Measurements from ENCODE around the gene TXNRD2.
"Not testable (repeated sequence)": the region's sequence is repeated elsewhere in the genome, so short reads cannot be mapped to it uniquely, and the experiment has no call there.

TXNRD2 gene

DNA sequence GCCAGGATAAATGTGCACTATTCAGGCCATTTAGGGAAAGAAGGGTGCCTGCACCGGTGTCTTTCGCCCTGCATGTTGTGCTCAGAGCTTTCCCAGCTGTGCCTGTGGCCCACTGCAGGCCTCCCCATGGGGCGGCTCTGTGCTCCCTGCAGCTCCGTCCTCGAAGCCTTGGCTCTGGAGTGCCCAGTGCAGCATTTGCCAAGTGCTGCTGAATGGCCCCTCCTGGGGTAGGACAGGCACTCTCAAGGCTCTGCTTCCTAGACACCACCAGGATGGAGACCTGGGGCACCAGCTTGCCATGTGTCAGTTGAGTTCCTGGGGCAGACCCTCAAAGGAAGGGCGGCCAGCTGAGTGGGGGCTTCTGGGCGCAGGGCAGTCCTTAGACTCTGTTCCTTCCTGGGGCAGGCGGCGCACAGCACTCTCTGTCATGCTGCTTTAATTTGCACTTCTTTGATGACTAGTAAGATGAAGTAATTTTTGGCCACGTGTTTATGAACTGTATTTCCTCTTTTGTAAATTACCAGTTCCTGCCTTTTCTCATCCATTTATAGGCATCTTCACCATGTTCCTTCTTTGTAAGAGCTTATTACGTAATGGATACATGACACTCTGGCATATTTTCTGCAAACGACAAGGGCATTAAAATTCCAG is 54.9 kb downstream of the TXNRD2 start:
- peaks cover under 1% of the 10 kb centered on the region; the same call in 1 of the 2 replicates for H3K27me3 ChIP-seq (ENCODE audit: control insufficient read depth, insufficient read depth, low read length)
- no peaks in the 10 kb centered on the region for H3K9me3 ChIP-seq (ENCODE audit: control insufficient read depth, insufficient read depth, low read depth, low read length)
- H3K4me3 ChIP-seq (ENCODE audit: low read depth, low read length): no peak overlapping the region
- no peaks in the 10 kb centered on the region for H3K36me3 ChIP-seq (ENCODE audit: control insufficient read depth, insufficient read depth, low read length)
- H3K9ac ChIP-seq (ENCODE audit: low read length): no peak overlapping the region
- H3K27ac ChIP-seq (ENCODE audit: low read depth, low read length): no peak overlapping the region
- peaks cover 31% of the 10 kb centered on the region for H3K4me1 ChIP-seq (ENCODE audit: control insufficient read depth, insufficient read depth, low read length)

DNA sequence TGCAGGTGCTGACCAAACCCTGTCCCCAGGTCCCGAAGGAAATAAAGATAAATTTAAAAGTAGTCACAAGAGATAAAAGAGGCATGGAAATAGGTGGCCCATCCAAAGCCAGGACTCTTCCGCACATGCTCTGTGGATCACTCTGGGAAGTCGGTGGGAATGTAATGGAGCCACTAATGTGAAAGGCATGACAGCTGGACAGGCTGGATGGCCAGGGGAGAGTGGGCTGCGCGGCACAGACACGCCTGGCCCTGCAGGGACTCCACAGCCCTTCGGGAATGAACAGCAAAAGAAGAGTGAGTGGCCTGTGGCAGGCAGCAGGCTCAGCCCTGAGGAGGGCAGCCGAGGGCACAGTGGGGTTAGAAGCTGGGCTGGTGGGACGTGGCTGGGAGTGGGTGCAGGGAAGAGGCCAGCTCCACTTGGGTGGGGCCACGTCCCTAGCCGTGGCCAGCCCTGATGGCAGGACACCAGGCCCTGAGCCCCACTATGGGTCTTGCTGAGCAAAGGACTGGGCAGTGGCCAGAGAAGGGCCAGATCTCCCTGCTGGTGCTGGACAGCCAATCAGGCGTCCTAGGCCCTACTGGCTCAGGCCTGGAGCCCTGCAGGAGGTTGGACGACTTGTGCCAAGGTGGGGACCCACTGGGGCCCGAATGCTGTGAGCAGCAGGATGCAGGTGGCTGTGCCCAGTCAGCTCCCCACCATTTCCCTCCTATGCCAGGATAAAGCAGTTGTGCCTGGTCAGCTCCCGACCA is 55.6 kb downstream of the TXNRD2 start:
- Histone ChIP-seq H3K36me3 (ENCODE audit: control insufficient read depth, insufficient read depth, low read length) (no peaks in the 10 kb centered on the region), H3K4me1 (ENCODE audit: control insufficient read depth, insufficient read depth, low read length) (peaks cover 28% of the 10 kb centered on the region), H3K27me3 (ENCODE audit: control insufficient read depth, insufficient read depth, low read length) (no peaks in the 10 kb centered on the region), H3K27ac (ENCODE audit: low read depth, low read length) (no peak overlapping the region), H3K9ac (ENCODE audit: low read length) (no peak overlapping the region), H3K9me3 (ENCODE audit: control insufficient read depth, insufficient read depth, low read depth, low read length) (no peaks in the 10 kb centered on the region), H3K4me3 (ENCODE audit: low read depth, low read length) (no peak overlapping the region)

DNA sequence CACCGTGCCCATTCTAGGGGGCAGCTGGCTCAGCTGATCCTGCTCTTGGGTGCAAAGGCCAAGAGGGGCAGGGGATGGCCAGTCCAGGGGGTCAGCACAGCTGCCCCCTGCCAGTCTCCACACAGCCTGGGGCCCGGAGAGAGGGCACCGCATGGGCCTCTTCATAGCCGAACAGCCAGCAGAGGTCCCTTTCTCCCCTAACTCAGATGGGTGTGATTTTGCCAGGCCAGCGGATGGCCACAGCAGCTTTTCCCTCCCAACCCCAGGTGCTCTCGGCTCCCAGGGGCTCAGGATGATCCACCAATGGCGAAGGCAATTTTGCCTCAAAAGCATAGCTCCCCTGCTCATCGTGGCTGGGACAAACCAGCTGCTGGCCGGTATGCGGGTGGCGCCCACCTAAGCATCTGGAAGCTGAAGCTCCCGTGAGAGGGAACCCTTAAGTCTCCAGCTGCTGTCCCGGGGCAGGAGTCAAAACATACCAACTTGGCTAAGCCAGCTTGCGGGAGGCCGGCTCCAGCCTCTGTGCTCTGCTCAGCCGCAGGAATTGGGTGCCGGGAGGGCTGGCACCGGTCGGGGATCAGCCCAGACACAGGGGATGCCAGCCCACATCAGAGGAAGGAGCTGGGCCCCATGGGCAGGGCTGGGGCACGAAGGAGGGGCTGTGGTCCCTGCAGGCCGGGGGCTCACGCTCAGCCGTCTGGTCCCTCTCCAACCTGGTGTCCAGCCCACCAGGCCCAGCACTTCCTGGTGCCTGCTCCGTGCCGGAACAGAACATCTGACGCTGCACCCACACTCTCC is 56.5 kb downstream of the TXNRD2 start:
- H3K9ac ChIP-seq (ENCODE audit: low read length): no peak overlapping the region
- H3K4me1 ChIP-seq (ENCODE audit: control insufficient read depth, insufficient read depth, low read length): peaks cover 28% of the 10 kb centered on the region
- H3K36me3 ChIP-seq (ENCODE audit: control insufficient read depth, insufficient read depth, low read length): no peaks in the 10 kb centered on the region
- no peak overlapping the region for H3K27ac ChIP-seq (ENCODE audit: low read depth, low read length)
- H3K4me3 ChIP-seq (ENCODE audit: low read depth, low read length): no peak overlapping the region
- no peaks in the 10 kb centered on the region for H3K27me3 ChIP-seq (ENCODE audit: control insufficient read depth, insufficient read depth, low read length)
- H3K9me3 ChIP-seq (ENCODE audit: control insufficient read depth, insufficient read depth, low read depth, low read length): no peaks in the 10 kb centered on the region

DNA sequence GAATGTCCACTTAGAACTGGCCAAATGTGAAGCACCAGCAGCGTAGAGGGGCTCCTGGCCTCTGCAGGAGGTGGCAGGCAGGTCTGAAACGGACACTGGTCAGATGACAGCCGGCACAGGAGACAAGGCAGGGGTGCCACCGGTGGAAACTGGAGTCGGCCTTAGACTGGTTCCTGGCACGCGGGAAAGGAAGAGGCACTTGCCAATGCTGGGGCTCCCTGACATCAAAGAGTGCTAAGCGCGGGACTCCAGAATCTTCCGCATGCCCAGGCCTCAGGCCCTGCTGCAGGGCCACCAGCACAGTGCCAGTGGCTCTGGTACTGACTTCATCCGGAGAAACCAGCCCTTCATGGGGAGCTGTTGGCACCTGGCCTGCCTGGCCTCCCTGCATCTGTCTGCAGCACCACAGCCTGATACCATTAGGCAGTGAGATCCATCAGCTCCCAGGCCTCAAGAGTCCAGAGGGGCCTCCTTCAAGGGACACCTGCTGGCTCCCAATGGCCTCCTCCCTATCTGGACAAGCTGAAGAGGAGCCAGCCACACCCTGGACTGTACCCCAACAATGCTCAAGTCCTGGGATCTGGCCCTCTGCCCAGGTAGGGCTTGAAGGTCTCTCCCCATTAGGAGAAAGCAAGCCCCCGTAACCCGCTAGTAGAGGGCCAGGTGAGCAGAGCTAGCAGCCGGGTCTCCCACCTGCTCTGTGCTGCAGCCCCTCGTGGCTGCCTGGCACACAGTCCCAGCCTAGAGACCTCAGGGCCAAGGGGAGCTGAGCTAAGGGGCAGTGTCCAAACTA is 57.3 kb downstream of the TXNRD2 start:
- Histone ChIP-seq H3K4me1 (ENCODE audit: control insufficient read depth, insufficient read depth, low read length) (peaks cover 35% of the 10 kb centered on the region), H3K27ac (ENCODE audit: low read depth, low read length) (no peak overlapping the region), H3K4me3 (ENCODE audit: low read depth, low read length) (no peak overlapping the region), H3K36me3 (ENCODE audit: control insufficient read depth, insufficient read depth, low read length) (no peaks in the 10 kb centered on the region), H3K27me3 (ENCODE audit: control insufficient read depth, insufficient read depth, low read length) (no peaks in the 10 kb centered on the region), H3K9ac (ENCODE audit: low read length) (no peak overlapping the region), H3K9me3 (ENCODE audit: control insufficient read depth, insufficient read depth, low read depth, low read length) (no peaks in the 10 kb centered on the region)

DNA sequence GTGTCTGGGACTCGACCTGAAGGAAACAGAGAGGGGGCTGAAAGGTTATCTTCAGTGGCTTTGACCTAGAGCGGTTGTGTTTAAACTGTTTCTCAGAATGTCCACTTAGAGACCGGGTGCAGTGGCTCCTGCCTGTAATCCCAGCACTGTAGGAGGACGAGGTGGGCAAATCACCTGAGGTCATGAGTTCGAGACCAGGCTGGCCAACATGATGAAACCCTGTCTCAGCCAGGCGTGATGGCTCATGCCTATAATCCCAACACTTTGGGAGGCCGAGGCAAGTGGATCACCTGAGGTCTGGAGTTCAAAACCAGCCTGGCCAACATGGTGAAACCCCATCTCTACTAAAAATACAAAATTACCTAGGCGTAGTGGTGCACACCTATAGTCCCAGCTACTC is 58.2 kb downstream of the TXNRD2 start:
- not testable (repeated sequence) for H3K4me3 ChIP-seq (ENCODE audit: low read depth, low read length); H3K36me3 ChIP-seq (ENCODE audit: control insufficient read depth, insufficient read depth, low read length); H3K9ac ChIP-seq (ENCODE audit: low read length); H3K9me3 ChIP-seq (ENCODE audit: control insufficient read depth, insufficient read depth, low read depth, low read length); H3K27me3 ChIP-seq (ENCODE audit: control insufficient read depth, insufficient read depth, low read length)
- H3K27ac ChIP-seq (ENCODE audit: low read depth, low read length): 0 out of 2 replicates have a peak overlapping the region, but pooled peaks have one; percentile 92
- peaks cover 40% of the 10 kb centered on the region for H3K4me1 ChIP-seq (ENCODE audit: control insufficient read depth, insufficient read depth, low read length)

DNA sequence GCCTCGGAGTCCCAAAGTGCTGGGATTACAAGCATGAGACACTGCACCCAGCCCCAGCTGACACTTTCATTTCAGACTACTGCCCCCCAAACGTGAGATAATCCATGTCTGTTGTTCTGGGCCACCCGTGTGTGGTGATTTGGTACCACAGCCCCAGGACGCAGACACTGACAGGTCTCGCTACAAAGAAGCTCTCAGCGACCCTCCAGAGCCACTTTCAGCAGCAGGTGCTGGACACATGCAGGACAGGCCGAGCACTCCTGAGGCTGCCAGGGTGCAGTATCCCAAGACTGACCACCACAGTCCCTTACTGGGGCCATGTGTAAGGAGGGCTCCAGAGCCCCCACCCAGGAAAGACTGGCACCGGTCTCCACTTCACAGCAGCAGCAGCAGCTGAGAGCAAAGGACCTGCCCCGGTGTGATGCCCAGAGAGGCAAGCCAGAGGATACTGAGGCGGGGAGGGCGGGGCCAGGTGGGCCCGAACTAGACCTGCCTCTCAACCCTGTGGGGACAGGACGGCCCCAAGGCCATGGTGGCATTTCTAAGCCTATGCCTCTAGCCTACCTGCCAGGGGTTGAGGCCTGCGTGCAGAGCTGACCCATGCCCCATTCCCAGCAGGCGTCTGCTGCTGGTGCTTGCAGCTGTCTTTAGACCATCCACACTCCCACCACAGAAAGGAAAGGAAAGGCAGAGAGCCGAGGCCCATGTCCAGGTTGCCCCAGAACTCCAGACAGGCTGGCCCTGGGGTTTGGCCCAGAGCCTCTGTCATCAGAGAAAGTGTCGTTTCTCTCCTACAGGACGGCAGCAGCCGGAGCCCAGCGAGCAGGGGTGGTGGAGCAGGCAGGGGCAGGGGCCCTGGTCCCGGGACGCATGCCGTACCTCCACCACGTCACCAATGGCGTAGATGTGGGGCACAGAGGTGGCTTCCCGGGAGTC is 58.9 kb downstream of the TXNRD2 start:
- peaks cover 3% of the 10 kb centered on the region; the same call in 1 of the 2 replicates for H3K36me3 ChIP-seq (ENCODE audit: control insufficient read depth, insufficient read depth, low read length)
- no peak overlapping the region for H3K4me3 ChIP-seq (ENCODE audit: low read depth, low read length)
- H3K9ac ChIP-seq (ENCODE audit: low read length): peak overlapping the region; percentile 92
- H3K4me1 ChIP-seq (ENCODE audit: control insufficient read depth, insufficient read depth, low read length): peaks cover 40% of the 10 kb centered on the region
- H3K27ac ChIP-seq (ENCODE audit: low read depth, low read length): peak overlapping the region; percentile 92; the same call in 1 of the 2 replicates
- no peaks in the 10 kb centered on the region for H3K27me3 ChIP-seq (ENCODE audit: control insufficient read depth, insufficient read depth, low read length)
- H3K9me3 ChIP-seq (ENCODE audit: control insufficient read depth, insufficient read depth, low read depth, low read length): no peaks in the 10 kb centered on the region

DNA sequence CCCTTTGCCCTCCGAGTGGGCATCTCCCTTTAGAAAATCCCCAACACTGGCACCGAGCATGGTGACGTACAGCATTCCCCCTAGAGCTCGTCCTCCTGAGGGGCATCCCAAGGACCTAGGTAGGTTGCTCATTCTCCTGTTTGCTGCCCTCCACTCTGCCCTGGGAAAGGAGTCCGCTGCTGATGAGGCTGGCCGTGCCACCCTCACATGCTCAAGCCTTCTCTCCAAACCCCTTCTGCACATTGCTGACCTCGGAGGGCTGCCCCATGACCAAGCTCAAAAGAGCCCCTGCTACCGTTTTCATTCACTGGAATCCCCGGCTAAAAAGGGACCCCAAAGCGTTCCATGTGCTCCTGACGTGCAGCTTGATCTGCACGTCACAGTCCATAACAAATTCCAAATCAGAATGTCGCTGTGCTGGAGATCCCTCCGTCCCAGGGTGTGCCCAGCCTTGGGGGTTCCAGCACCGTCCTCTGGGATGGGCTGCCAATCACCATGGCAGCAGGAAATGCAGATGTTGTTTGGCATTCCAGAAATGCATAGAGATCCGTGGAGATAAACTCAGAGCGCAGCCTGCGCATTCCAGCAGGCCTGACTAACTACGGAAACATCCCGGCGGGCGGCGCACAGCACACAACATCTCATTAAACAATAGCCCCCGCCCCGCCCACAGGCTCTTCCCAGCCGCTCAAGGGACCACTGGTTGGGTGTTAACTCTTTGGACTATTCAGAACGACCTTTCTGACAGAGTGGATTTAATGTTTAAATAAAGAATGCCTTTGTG is 60.6 kb downstream of the TXNRD2 start:
- H3K27me3 ChIP-seq (ENCODE audit: control insufficient read depth, insufficient read depth, low read length): no peaks in the 10 kb centered on the region
- H3K9me3 ChIP-seq (ENCODE audit: control insufficient read depth, insufficient read depth, low read depth, low read length): no peaks in the 10 kb centered on the region
- peaks cover 40% of the 10 kb centered on the region for H3K4me1 ChIP-seq (ENCODE audit: control insufficient read depth, insufficient read depth, low read length)
- peak overlapping the region; percentile 34 for H3K4me3 ChIP-seq (ENCODE audit: low read depth, low read length)
- H3K27ac ChIP-seq (ENCODE audit: low read depth, low read length): peak overlapping the region; percentile 92
- H3K9ac ChIP-seq (ENCODE audit: low read length): peak overlapping the region; percentile 92
- H3K36me3 ChIP-seq (ENCODE audit: control insufficient read depth, insufficient read depth, low read length): peaks cover 3% of the 10 kb centered on the region; the same call in 1 of the 2 replicates

DNA sequence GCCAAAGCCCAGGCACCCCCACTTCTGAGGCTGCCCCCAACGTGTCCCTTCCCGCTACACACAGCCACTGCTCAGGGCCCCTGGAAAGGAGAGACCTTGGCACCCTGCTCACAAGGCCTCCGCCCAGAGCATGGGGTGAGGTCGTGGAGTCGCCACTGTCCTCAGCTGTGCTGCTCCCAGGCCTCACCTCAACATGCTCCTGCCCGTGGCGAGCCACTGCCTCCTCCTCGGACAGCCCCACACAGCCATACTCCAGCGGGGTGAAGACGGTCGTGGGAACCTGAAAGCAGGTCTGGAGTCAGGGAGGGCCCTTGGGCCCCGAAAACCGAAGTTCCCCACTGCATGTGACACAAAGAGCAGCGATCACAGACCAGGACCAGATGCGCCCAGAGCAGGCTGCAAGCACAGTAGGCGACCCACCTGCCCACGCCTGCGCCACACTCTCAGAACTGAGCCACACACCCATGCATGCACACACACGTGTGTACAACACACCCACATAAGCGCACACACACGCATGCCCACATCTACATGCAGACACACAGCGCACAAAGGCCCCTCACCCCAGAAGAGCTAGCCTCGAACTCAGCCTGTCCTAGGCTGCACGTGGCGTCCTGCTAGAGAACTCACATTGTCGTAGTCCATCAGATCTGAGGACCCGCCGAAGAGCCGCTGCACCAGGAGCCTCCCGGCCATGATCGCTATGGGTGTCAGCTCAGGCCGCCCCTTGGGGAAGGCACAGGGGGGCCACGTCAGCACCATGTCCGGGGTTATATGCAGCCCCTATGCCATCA is 61.4 kb downstream of the TXNRD2 start:
- Histone ChIP-seq H3K4me1 (ENCODE audit: control insufficient read depth, insufficient read depth, low read length) (peaks cover 40% of the 10 kb centered on the region), H3K9me3 (ENCODE audit: control insufficient read depth, insufficient read depth, low read depth, low read length) (no peaks in the 10 kb centered on the region), H3K9ac (ENCODE audit: low read length) (peak overlapping the region; percentile 81), H3K27me3 (ENCODE audit: control insufficient read depth, insufficient read depth, low read length) (no peaks in the 10 kb centered on the region), H3K4me3 (ENCODE audit: low read depth, low read length) (peak overlapping the region; percentile 34), H3K36me3 (ENCODE audit: control insufficient read depth, insufficient read depth, low read length) (peaks cover 3% of the 10 kb centered on the region; the same call in 1 of the 2 replicates), H3K27ac (ENCODE audit: low read depth, low read length) (peak overlapping the region; percentile 92)

DNA sequence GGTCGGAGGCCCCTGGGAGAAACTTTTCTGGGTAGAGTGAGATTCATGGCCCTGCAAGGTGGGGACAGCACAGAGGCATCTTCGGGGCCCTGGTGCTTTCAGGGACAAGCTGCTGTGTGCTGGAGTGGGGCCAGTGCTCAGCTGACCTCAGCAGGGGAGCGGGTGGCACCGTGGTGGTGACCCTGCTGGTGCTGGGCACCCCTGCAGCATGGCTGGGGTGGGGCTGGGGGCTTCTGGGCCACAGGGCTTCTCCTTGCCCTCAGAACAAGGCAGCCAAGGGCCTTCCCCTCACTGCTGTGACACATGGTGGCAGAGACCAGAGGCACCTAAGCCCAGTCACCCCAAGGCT is 62.0 kb downstream of the TXNRD2 start:
- H3K4me3 ChIP-seq (ENCODE audit: low read depth, low read length): no peak overlapping the region; the same call in 1 of the 2 replicates
- peak overlapping the region; percentile 81 for H3K9ac ChIP-seq (ENCODE audit: low read length)
- no peaks in the 10 kb centered on the region for H3K9me3 ChIP-seq (ENCODE audit: control insufficient read depth, insufficient read depth, low read depth, low read length)
- peak overlapping the region; percentile 92; the same call in 1 of the 2 replicates for H3K27ac ChIP-seq (ENCODE audit: low read depth, low read length)
- peaks cover 40% of the 10 kb centered on the region for H3K4me1 ChIP-seq (ENCODE audit: control insufficient read depth, insufficient read depth, low read length)
- H3K36me3 ChIP-seq (ENCODE audit: control insufficient read depth, insufficient read depth, low read length): peaks cover 3% of the 10 kb centered on the region; the same call in 1 of the 2 replicates
- H3K27me3 ChIP-seq (ENCODE audit: control insufficient read depth, insufficient read depth, low read length): no peaks in the 10 kb centered on the region
